Right lobe of liver (tissue), 6 donors: ENCODE data around the gene UBC. TPM values are rescaled to one million over a fixed set of nuclear protein-coding genes. Genes with fewer than 3 reads are reported as not detected.

Source experiments
- ATAC-seq, 4 donors: fragments of 200-7000 bp; cut with Tn5 transposase; one replicate each; pipeline ENCODE4 v1.9.1; 2020; ENCODE audit warnings: mild to moderate bottlenecking in 4 of 4, moderate library complexity in 4 of 4
- DNase-seq, 3 donors: peaks; one replicate each; pipeline ENCODE4 v3.0.0-alpha.2; 2020
- H3K27ac ChIP-seq, 3 donors: fragments of 200-600 bp; one replicate each; pipeline ENCODE4 v1.8.0; 2022
- H3K27me3 ChIP-seq, 2 donors: fragments of 200-600 bp; one replicate each; pipeline ENCODE4 v1.8.0; 2022
- H3K36me3 ChIP-seq, 4 donors: fragments of 200-600 bp; sonication (generic) in 1 of 4; one replicate each; pipeline versions ENCODE4 v1.5.1 to v1.8.0; 2017 to 2022; ENCODE audit warnings: control low read depth in 1 of 4
- H3K4me1 ChIP-seq, 4 donors: fragments of 200-600 bp; sonication (generic) in 1 of 4; one replicate each; pipeline versions ENCODE4 v1.5.1 to v1.8.0; 2017 to 2022; ENCODE audit warnings: control low read depth in 1 of 4
- H3K4me3 ChIP-seq, 3 donors: fragments of 200-600 bp; one replicate each; pipeline ENCODE4 v1.8.0; 2022
- H3K9me3 ChIP-seq, 4 donors: fragments of 200-600 bp; sonication (generic) in 1 of 4; one replicate each; pipeline versions ENCODE4 v1.5.1 to v1.8.0; 2017 to 2022; ENCODE audit warnings: control low read depth in 1 of 4
- POLR2A ChIP-seq: fragments of 450-650 bp; IDR thresholded peaks from one replicate; pipeline ENCODE4 v1.6.1; 2017; ENCODE audit warnings: antibody characterized with exemption, mild to moderate bottlenecking
- WGBS: methylation state at CpG from one replicate; pipeline ENCODE4 v1.1.6; 2018; ENCODE audit warnings: low coverage, low lambda C conversion rate; ENCODE audit not compliant: insufficient coverage; ENCODE audit errors: missing lambda C conversion rate; 5-methylcytosine and 5-hydroxymethylcytosine counted together
- intact Hi-C, 2 donors: fragments of 100-400 bp; cut with DNase I; formaldehyde crosslinking; loops; one replicate each; pipeline versions ENCODE4 v1.11.2 to v1.14.1; 2022
- total RNA-seq, 6 experiments: library from RNA; depleted of rRNA in 2 of 6; stranded (reverse); fragments of >200 nt in 2 of 6; fragmentation: NEBNext Ultra II Directional in 3 of 6; extraction: Animal tissue kit (Norgen Biotek cat#: 25700) in 3 of 6; gene quantifications; one replicate each; pipeline versions ENCODE4 v1.1.0 to v1.2.4, GENCODE V29; 2016 to 2023
- TF ChIP-seq, protein P1 (sequence below), 4 donors: fragments of 200-600 bp in 3 of 4; fragments of 450-650 bp in 1 of 4; IDR thresholded peaks; one replicate each; pipeline versions ENCODE4 v1.5.1 to v1.8.0; 2016 to 2022; ENCODE audit warnings: antibody characterized with exemption in 4 of 4, mild to moderate bottlenecking in 2 of 4
- donor health status: DM: no; HTN: yes; CAD: no.
- donor health status: DM: no; HTN: no; CAD: no.
- donor health status: DM: no; HTN: no; CAD: no.
- donor health status: DM: no; HTN: yes; CAD: no.
- donor health status: DM: no; HTN: yes; CAD: no.

Gene UBC
- total RNA-seq, 6 experiments from 2014 or later, result 390 to 1,023 (median 604) TPM

DNA sequence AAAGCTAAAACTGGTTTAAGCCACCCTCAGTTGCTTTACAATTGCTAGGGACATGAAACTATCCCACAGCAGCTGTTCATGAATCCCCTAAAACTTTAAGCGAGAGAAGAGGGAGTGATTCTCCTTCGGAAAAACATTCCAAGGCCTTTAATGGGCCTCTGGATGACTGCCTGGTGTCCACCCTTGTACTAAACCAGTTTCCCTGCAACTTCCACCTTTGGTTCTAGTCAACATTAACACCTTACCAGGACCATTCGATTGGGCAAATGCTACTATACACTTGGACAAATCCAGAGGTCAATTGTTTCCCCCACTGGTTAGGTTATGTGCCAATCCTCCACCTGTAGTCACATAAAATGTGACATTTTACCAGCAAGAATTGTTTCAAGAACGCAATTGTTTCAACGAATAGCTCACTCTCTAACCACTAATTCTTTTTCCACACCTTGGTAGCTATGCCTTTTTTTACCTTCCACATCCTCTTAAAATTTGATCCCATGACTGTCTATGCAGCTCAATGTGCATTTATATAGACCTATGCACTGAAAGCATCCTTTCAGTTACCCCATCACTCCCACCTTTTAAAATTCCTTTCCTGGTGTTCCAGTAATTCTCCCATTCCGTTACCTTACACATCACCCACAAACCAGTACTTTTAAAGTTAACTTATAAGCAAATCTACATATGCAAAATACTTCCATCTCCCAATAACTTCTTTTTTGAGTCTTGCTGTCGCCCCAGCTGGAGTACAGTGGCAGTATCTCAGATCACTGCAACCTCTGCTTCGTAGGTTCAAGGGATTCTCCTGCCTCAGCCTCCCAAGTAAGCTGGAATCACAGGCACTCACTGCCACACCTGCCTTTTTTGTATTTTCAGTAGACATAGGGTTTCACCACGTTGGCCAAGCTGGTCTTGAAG, 3.6 kb downstream of the UBC start:
- H3K4me1 ChIP-seq, result peaks cover under 1 to 35% (median 10%) of the 10 kb centered on the region in 4 donors
- 41% methylated on average over 8 of the region's 9 CpGs for WGBS
- TF ChIP-seq, protein P1, sequence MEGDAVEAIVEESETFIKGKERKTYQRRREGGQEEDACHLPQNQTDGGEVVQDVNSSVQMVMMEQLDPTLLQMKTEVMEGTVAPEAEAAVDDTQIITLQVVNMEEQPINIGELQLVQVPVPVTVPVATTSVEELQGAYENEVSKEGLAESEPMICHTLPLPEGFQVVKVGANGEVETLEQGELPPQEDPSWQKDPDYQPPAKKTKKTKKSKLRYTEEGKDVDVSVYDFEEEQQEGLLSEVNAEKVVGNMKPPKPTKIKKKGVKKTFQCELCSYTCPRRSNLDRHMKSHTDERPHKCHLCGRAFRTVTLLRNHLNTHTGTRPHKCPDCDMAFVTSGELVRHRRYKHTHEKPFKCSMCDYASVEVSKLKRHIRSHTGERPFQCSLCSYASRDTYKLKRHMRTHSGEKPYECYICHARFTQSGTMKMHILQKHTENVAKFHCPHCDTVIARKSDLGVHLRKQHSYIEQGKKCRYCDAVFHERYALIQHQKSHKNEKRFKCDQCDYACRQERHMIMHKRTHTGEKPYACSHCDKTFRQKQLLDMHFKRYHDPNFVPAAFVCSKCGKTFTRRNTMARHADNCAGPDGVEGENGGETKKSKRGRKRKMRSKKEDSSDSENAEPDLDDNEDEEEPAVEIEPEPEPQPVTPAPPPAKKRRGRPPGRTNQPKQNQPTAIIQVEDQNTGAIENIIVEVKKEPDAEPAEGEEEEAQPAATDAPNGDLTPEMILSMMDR (IDR thresholded peaks at IDR 0.05), result no peak
- TF ChIP-seq POLR2A, result peak; percentile 69
- intact Hi-C loops, result no loop called here
- peaks cover 0 to 24% (median 11%) of the 10 kb centered on the region in 4 donors for H3K36me3 ChIP-seq
- ATAC-seq (peak in 2 of 4 donors; percentile 0 to 3), DNase-seq (no peak)
- peak overlapping the region in 2 of 3 donors; percentile 19 to 36 for H3K4me3 ChIP-seq
- H3K9me3 ChIP-seq, result no peaks in the 10 kb centered on the region
- H3K27ac ChIP-seq, result peak overlapping the region; percentile 20 to 45 (median 24)
- H3K27me3 ChIP-seq, result no peaks in the 10 kb centered on the region

DNA sequence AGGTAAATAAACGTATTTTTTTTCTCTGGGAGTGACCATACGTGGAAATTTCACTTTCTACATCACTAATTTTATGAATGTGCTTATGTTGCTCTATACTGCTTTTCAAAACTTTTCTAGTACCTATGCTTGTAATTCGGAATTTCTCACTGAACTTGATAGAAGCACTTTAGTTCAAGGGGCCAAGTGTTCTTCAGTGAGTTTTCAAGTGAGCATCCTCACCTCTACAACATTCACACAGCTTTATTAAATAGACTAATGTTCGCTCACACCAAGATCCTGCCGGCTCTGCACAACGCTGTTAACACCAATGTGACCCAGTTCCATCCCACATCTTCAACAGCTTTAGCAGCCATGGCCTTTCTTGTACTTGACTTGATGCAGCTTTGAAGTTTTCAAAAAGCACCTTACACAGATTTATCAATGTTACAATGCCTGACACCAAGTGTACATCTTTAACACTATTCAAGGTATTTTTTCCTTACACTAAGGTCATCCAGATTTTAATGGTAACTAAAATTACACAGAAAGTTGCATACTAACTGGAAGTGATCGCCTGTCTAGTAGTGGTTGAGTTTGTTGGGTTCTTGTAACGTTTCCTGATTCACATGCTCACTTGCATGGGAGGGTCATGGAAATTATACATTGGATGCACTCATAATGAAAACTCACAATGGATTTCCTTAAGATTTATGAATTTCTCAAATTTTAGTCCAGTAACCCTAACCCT, 4.5 kb downstream of the UBC start:
- Histone ChIP-seq H3K27ac (peak overlapping the region; percentile 24 to 45 (median 38)), H3K36me3 (peaks cover 0 to 24% (median 11%) of the 10 kb centered on the region in 4 donors), H3K27me3 (no peaks in the 10 kb centered on the region), H3K4me3 (no peak overlapping the region), H3K9me3 (no peaks in the 10 kb centered on the region), H3K4me1 (peaks cover 0 to 34% (median 9%) of the 10 kb centered on the region in 4 donors)
- ATAC-seq (peak in 2 of 4 donors; percentile 0 to 1), DNase-seq (no peak)
- 36% methylated on average over 8 of the region's 8 CpGs for WGBS
- intact Hi-C loops, result no loop called here
- no peak for TF ChIP-seq POLR2A
- TF ChIP-seq, protein P1 (IDR thresholded peaks at IDR 0.05), result no peak

DNA sequence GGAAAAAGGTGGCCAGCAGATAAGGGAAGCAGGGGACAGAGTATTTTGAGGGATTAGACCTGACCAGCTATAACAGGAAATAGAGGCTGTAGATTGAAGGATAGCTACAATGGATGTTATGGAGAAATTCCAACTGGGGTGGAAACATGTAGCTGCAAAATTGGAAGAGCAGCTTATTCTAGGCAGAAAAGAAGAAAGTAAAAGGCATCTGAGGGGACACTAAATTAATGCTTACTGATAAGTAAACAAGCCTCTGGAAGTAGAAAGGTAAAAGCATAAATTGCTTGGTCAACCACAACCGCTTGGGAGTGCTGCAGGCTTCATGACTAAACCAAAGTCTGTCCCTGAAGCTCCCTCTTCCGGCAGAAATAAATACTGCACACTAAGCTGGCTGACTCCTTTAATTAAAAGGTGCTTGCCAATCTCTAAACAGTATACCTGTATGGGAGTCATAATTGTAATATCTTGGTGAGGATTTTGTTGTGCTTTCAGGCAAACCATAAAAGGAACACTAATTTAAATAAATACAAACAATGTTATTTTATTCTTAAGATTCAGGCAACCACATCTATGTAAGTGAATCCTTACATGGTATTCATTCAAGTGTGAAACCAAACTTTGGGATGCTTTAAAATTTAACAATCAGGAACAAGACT, 7.7 kb downstream of the UBC start:
- Histone ChIP-seq H3K27me3 (no peaks in the 10 kb centered on the region), H3K27ac (peak overlapping the region in 1 of 3 donors; percentile 38), H3K4me3 (no peak overlapping the region), H3K36me3 (peaks cover 0 to 13% (median 10%) of the 10 kb centered on the region in 4 donors), H3K4me1 (peaks cover 0 to 41% (median 10%) of the 10 kb centered on the region in 4 donors), H3K9me3 (no peaks in the 10 kb centered on the region)
- no peak for TF ChIP-seq POLR2A
- TF ChIP-seq, protein P1 (IDR thresholded peaks at IDR 0.05), result peak; percentile 96 to 99 (median 98)
- WGBS, result 0% methylated on average over 2 of the region's 2 CpGs
- DNase-seq (peak; percentile 71 to 90 (median 72)), ATAC-seq (peak; percentile 49 to 84 (median 70))
- intact Hi-C loops, result no loop called here
